ENCODE data around the gene THSD7B. TPM values are rescaled to one million over a fixed set of nuclear protein-coding genes. Genes with fewer than 3 reads are reported as not detected.

The THSD7B gene
- total and polyA plus RNA-seq, 2 of the 8 experiments (the other 6 are each of a cell fraction or from before 2014, with no cell fraction given): 0.60 to 2.9 TPM

- no peak for TF ChIP-seq ATF2 (IDR thresholded peaks at IDR 0.05; ENCODE audit: low read length)
- TF ChIP-seq CBX5 (IDR thresholded peaks at IDR 0.05; ENCODE audit: low read depth, low read length): no peak
- no peak for TF ChIP-seq GTF2F1 (IDR thresholded peaks at IDR 0.05; ENCODE audit: borderline replicate concordance, low read depth, low read length)
- no peak for TF ChIP-seq USF2 (IDR thresholded peaks at IDR 0.05; ENCODE audit: low read length)
- no peak for TF ChIP-seq POU5F1 (IDR thresholded peaks at IDR 0.05; ENCODE audit: low read depth, low read length)
- TF ChIP-seq TBP (IDR thresholded peaks at IDR 0.05; ENCODE audit: low read depth, low read length): no peak
- TF ChIP-seq ZNF274 (IDR thresholded peaks at IDR 0.05; ENCODE audit: borderline replicate concordance, extremely low read depth, low read length): no peak
- no peak for TF ChIP-seq SP2 (IDR thresholded peaks at IDR 0.05; ENCODE audit: low read length)
These were observed 669.8 kb downstream of the THSD7B start (continued) for GRCh38 chr2:137435162-137435561.
